Effector CD4-positive, alpha-beta T cell (primary cell): ENCODE data around the gene SPINT2.

Experiments used
- DNase-seq: peaks from one replicate; pipeline ENCODE4 v3.0.0-alpha.2; 2020

The SPINT2 gene

DNA sequence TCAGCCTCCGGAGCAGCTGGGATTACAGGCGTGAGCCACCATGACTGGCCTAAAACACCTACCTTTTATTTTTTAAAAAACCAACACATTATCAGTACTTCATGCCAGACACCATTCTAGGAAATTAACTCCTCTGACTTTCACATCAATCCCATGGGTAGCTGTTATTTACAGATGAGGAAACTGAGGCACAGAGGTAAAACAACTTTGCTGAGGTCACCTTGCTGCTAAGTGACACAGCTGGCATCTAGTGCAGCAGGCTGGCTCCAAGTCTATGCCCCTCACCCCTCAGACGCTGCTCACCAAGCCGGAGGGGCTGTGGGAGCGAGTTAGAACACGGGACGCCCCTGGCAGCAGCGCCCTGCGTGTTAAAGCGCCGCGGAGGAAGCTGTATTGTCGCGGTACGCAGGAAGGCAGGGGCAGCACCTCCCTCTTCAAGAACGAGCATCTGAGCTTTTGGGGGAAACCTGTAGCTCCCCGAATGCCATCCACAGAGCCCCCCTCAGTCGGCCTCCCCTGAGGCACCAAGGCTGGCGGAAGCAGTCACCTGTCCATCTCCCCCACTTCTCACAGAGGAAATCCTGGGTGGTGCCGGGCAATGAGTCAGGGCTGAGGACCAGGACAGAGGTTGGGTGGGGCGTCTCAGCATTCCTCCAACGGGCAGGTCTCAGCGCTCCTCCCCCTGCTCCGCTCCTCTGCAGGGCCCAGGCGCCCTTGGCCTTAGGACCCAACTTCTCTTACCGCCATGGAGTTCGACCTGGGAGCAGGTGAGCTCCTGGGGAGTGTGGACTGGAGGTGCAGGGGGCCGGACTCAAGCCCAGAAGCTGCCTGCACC, 39.4 kb downstream of the SPINT2 start, which contains the start of gene C19orf33:
Gene C19orf33 (plus strand): TSS at position 735 of the 835 bp plus-strand sequence. CDS start 11 bp downstream, at position 746.
- DNase-seq, result no peak

DNA sequence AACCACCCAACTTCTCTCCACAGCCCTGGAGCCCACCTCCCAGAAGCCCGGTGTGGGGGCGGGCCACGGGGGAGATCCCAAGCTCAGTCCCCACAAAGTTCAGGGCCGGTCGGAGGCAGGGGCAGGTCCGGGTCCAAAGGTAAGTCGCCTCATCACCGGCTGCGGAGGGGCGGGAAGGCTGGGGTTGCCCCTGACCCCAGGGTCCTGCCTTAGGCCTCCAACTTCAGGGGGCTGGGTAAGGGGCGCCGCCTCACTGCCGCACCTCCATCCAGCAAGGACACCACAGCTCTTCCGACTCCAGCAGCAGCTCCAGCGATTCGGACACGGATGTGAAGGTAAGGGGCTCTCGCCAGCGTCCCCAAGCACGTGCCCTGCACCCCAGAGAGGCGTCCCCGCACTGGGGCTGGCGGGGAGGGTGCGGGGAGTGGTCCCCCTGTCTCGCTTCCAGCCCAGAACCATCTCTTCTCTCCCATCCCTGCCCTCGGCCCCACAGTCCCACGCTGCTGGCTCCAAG, 40.0 kb downstream of the SPINT2 start:
- no peak for DNase-seq

DNA sequence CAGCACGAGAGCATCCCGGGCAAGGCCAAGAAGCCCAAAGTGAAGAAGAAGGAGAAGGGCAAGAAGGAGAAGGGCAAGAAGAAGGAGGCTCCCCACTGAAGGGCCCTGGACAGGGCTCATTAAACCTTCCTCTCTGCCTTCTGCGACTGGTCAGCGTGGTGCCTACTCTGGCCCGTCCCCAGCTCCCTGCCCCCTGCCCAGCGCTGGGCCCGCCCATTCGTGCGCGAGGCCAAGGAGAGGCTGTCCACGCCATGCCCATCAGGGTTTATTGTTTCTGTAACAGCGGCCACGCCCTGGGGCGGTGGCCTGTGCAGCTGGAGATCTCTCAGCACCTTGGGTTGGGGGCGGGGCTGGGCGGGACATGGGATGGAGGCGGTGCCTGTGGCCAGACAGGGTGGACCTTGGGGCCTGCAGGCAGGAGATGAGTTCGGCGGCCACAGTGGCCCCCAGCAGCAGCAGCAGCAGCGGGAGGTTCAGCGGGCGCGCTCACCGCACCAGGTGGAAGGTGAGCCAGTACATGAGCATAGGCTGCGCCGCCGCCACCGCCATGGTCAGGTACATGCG, 40.6 kb downstream of the SPINT2 start:
- DNase-seq, result no peak

GRCh38 chr19:38306236-38306635, 41.9 kb downstream of the SPINT2 start:
- DNase-seq, result no peak

DNA sequence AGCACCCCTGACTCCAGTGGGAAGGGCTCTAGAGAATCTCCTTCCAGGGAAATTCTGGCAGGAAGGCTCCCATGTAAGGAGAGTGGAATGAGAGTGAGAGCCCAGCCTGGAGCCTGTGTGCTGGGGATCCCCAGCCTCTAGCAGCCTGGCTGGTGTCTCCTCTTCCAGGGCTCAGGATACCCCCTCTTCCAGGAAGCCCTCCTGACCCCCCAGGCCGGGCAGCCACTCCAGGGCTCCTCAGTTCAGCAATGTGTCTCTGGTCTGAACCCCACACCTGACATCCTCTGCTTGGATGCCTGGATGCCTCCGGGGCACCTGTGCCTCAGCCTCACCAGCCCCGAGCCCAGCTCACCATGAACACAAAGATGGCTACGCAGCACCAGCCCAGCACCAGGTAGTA, 42.7 kb downstream of the SPINT2 start:
- no peak for DNase-seq

DNA sequence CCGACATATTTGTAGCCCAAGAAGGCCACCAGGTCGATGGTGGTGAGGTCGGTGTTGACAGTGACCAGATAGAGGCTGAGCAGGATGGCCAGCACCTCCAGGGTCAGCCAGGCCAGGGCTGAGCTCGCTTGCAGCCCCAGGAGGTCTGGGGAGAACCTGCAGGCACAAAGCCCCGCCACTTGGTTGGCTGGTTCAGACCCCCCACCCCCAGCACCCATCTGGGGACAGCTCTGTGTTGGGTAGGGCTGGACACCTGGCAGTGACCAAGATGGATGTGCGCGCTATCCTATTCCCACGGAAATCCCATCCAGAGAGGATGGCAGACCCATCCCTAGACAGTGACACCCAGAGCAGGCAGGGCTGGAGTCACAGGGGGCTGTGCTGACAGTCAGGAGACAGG, 43.2 kb downstream of the SPINT2 start:
- no peak for DNase-seq

GRCh38 chr19:38308006-38308766, 43.8 kb downstream of the SPINT2 start:
- no peak for DNase-seq

- DNase-seq, result no peak
These were observed 44.7 kb downstream of the SPINT2 start for GRCh38 chr19:38308926-38309614.

- DNase-seq, result no peak
These were observed 45.4 kb downstream of the SPINT2 start for GRCh38 chr19:38309615-38310278.

- no peak for DNase-seq
These were observed 45.9 kb downstream of the SPINT2 start for GRCh38 chr19:38310279-38310670.

DNA sequence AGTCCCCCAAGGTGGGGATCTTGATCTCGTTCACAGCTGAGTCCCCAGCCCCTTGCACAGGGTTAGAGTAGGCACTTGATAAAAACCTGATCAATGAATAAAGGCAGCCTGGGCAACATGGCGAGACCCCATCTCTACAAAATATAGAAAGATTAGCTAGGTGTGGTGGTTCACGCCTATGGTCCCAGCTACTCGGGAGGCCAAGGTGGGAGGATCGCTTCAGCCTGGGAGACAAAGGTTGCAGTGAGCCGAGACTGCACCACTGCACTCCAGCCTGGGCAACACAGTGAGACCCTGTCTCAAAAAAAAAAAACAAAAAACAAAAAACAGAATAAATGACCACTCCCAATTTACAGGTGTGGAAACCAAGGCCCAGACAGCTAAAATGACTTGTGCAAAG, 46.6 kb downstream of the SPINT2 start:
- DNase-seq, result no peak

DNA sequence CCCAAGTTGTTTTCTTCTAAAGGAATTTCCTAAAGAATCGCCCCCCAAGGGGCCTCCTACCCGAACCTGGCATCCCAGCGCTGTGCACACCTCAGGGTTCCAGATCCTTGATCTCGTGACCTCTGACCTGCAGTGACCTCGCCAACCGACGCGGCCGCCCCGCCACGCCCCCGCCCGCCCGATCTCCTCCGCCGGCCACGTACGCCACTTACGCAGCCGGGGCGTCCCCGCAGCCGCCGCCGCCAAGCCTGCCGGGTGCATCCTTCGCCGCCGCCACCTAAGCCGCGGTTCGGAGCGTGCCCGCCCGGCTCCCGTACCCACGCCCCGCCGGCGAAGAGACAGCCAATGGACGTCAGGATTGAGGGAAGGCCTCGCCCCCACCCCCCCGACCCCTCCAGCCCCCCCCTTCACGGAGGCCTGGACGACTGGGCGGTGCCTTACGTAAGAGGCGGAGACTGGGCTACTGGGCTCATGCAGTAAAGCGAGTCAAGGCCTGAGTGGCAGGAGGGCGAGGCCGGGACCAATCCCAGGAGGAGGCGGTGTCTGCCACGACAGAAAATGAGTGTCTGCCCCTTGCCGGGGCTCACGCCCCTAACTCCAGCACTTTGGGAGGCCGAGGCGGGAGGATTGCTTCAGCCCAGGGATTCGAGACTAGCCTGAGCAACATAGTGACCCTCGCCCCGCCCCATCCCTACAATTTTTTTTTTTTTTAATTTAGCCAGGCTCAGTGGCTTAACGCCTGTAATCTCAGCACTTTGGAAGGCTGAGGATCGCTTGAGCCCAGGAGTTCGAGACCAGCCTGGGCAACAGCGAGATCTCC, 51.5 kb downstream of the SPINT2 start, which contains the start of gene YIF1B:
Gene YIF1B (minus strand): TSS at position 291 of the 820 bp plus-strand sequence. CDS start 30 bp downstream, at position 261.
- peak; percentile 91 for DNase-seq

GRCh38 chr19:38316477-38317067, 52.2 kb downstream of the SPINT2 start:
- no peak for DNase-seq

- no peak for DNase-seq
These were observed 52.8 kb downstream of the SPINT2 start for GRCh38 chr19:38317104-38317612.

DNA sequence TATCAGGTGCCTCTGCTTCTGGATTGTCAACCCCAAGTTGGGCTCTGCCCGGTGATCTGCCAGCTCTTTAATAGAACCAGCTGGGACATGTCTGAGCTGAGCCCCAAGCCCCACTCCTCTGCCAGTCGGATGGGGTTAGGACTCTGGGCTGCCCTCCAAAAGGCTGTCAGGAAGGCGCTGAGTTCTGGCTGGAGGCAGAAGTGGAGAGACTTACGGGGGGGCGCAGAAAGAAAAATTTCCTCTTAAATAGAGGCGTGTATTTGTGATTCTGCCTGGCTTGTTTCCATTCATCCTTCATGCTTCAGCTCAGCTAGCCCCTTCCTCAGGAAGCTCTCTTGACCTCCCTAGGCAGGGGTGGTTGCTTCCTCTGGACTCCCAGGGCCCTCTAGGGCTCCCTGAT, 54.3 kb downstream of the SPINT2 start:
- no peak for DNase-seq

GRCh38 chr19:38319421-38320258, 55.3 kb downstream of the SPINT2 start, which contains the start of gene KCNK6:
KCNK6 (plus strand) TSS chr19:38319845; CDS start chr19:38319951, 106 bp downstream.
- DNase-seq, result peak; percentile 23

GRCh38 chr19:38320969-38321339, 56.6 kb downstream of the SPINT2 start:
- no peak for DNase-seq

DNA sequence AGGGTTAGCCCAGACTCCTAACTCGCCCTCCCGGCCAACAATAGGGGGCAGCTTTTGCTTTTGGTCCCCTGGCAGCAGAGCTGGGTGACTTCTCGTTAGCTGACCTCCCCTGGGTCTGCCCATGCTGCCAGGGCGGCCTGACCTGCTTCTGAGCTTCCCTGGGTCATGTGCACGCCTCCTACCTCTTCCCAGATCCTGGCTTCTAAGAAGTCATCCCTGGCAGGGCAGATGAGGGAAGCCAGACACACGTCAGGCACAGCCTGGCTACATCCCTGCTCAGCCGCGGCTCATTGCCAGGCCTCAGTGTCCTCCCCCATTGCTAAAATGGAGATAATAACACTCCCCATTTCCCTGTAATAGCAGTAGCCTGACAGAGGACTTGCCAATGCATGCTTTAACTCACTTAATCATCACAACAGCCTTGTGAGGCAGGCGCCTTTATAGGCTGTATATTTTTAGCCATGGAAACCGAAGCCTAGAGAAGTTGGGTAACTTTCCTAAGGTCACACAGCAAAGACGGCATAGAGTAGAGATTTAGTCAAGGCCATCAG, 57.3 kb downstream of the SPINT2 start:
- DNase-seq, result no peak

GRCh38 chr19:38323291-38323690, 58.9 kb downstream of the SPINT2 start:
- no peak for DNase-seq
